ENCODE measurements around the gene KLF5. TPM values are rescaled to one million over a fixed set of nuclear protein-coding genes. Genes with fewer than 3 reads are reported as not detected.
A peak's percentile ranks its signal among the peaks of the same experiment; 100 is the strongest.

KLF5 gene
- total RNA-seq, 4 donors from 2014 or later: 2.3 to 8.3 (median 4.7) TPM

- TF ChIP-seq EP300 (IDR thresholded peaks at IDR 0.05) (no peak), POLR2AphosphoS5 (IDR thresholded peaks at IDR 0.05) (no peak), POLR2A (IDR thresholded peaks at IDR 0.05; ENCODE audit: low read depth) (no peak), CTCF (IDR thresholded peaks at IDR 0.05) (no peak)
- Histone ChIP-seq H3K27me3 (no peaks in the 10 kb centered on the region), H3K4me3 (no peak overlapping the region), H3K36me3 (no peaks in the 10 kb centered on the region), H3K4me1 (no peaks in the 10 kb centered on the region), H3K27ac (replicated peaks in 1 of 4) (no peak overlapping the region), H3K9me3 (no peaks in the 10 kb centered on the region)
- 75% methylated on average over 3 of the region's 3 CpGs for WGBS
- intact Hi-C loops (cut with DNase I): no loop called here
- DNase-seq (ENCODE audit: extremely low spot score): no peak
These were observed 52.5 kb downstream of the KLF5 start for GRCh38 chr13:73111331-73111730.

GRCh38 chr13:73119612-73120011 is 60.8 kb downstream of the KLF5 start:
- Histone ChIP-seq H3K9me3 (no peaks in the 10 kb centered on the region), H3K27me3 (no peaks in the 10 kb centered on the region), H3K4me3 (no peak overlapping the region), H3K36me3 (no peaks in the 10 kb centered on the region), H3K27ac (replicated peaks in 1 of 4) (no peak overlapping the region), H3K4me1 (no peaks in the 10 kb centered on the region)
- intact Hi-C loops (cut with DNase I): no loop called here
- TF ChIP-seq CTCF (IDR thresholded peaks at IDR 0.05) (no peak), EP300 (IDR thresholded peaks at IDR 0.05) (no peak)
- 94% methylated on average over 3 of the region's 3 CpGs for WGBS
- peak; percentile 17 for DNase-seq (ENCODE audit: extremely low spot score)

Small RNA genes lying within 50 kb of the gene (small RNA-seq; reads per million reads assigned to genes)
- gene RNU6-66P: 0 reads per million in 3 donors
